NOMO-1 (cell line): ENCODE results near the gene KYNU.

Source experiments
- DNase-seq, 2 experiments: peaks; one replicate each; lab custom pipeline; 2025; ENCODE audit not compliant: unreplicated experiment in 2 of 2; lab: John Stamatoyannopoulos, UW

Gene KYNU

DNA sequence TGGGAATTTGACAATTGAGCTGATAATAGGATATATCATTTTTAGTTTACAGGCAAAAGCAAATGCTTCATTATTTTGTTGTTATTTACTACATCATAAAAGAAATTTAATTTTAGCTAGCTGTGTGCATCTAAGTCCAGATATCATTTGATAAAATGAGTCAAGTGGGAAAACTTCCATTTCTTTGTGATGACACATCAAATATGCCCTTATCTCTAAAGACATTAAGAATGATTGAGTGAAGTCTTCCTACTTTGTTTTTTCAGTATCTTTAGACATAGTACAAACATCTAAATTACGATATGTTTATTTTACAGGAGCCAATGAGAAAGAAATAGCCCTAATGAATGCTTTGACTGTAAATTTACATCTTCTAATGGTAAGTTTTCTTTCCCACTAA is 77.0 kb downstream of the KYNU start:
- no peak for DNase-seq

DNA sequence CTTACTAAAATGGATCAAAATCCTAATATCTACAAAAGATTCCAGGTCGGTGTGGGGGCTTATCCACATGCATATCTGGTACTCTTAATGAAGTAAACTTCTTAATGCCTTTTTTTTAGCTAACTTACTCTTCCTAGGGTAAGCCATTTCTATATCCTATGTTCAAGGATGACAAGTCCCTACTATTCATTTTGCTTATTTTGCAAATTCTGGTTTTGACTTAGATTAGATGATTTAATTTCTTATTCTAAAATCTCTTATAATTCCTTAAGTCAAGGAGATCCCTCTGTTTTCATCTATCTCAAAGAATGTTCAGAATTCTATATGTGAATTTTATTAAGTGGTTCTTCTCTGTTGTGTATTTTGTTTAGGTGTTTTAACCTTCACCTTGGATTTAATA is 79.7 kb downstream of the KYNU start:
- no peak for DNase-seq

DNA sequence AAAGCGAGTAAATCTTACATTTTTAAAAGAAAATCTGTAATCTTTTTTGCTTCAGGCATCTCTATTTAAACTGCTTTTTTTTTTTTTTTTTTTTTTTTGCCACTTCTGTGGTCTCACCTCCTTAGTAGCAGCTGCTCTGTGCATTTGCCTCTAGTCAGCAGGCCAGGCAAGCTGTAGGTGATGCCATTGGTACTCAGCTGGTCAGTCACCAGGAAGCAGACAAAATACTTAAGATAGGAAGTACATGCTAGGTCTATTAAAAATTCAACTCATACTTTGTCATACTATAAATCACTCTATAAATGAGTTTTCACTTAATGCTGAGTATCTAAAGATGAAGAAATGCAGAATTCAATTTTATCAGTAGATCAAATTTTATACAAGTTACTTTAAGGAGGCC is 83.7 kb downstream of the KYNU start:
- no peak for DNase-seq

DNA sequence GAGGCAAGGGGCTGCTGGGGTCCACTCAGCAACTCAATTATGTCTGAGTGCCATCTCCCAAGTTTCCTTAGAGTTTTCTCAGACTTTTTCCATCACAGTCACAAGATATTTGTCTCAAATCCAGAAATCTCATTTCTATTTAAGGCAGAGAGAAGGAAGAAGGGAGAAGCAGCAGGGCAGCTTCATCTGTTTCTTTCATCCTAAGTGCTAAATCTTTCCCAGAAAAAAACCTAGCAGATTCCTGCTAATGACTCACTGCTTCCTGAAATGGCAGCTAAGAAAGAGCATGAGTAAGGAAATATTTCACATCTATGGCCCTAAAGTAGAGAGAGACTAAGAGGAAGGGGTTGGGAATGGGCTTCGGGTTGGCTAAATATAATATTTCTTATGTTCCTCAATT is 88.0 kb downstream of the KYNU start:
- no peak for DNase-seq

DNA sequence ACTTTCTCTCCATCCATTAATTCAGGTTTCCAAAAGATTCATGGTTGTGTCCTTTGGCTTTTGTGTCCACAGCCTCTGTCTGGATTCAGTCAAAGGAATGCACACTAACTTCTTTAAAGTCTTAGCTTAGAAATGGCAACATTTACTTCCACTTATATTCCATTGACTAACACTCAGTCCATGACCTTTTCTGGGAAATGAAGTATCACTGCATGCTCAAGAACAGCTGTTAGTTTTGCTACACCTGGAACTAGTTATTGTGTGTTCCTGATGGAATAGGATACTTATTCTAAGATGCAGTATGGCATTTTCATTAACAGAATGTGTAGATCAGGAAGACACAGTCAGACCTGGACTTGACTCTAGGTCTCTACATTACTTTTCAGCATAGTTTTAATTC is 88.8 kb downstream of the KYNU start:
- DNase-seq, result no peak

DNA sequence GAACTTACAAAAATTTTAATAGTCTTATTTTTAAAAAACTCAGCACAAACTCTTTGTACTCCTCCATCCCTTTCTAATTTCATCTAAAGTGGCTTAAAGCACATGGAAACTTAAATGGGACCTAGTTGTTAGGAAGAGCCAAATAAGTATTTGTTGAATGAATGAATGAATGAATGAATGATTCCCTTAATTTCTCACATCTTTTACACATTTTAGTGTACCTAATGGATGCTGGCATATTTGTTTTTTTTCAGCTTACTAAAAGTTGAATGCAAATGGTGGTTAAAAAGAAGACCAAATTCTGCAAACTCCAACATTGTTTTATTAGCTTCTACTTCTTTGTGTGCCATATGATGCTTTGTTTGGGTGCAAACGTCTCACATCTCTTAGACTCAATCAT is 89.6 kb downstream of the KYNU start:
- DNase-seq, result no peak

DNA sequence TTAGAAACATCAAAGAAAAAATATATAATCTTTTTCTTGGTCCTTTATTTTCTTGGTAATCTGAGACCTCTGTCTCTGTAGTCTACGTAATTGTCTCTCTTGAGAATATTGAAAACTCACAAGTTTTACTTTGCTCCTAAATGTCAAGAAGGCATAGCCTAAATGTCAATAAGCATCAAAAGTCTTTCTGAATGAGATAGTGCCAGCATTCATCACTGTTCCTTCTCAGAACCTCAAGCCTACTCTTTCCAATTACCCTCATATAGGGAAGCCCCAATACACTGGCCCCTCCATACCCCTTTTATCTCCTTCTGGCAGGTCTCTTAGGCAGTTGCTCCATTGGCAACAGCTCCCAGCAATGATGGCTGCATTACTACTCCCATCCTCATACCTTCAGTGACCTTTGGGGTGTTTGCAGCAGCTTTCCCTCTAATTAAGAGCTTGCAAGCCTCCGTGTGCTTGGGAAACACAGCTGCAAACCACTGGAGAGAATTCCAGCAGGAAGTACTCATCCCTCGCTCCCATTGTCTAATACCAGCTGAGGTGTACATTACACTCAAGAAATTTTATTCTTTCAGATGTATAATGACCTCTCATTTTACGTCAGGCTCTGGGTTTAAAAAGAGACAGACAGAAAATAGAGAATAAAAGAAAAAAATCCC is 95.8 kb downstream of the KYNU start:
- no peak for DNase-seq

DNA sequence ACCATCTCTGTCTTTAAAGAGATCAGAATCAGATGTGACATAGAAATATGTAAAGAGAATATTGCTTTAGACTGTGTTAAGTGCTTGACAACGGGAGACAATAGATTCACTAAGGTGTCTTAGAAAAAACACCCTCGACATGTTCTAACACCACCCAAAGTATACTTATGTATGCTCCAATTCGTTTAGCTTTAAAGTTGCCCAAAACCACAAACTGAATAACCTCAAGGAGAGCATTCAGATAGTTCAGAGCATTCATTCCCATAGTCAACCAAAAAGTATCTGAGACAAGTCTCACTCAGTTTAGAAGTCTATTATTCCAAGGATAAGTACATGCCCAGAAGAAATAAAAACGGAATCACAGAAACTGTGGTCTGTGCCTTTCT is 96.4 kb downstream of the KYNU start:
- DNase-seq, result no peak

DNA sequence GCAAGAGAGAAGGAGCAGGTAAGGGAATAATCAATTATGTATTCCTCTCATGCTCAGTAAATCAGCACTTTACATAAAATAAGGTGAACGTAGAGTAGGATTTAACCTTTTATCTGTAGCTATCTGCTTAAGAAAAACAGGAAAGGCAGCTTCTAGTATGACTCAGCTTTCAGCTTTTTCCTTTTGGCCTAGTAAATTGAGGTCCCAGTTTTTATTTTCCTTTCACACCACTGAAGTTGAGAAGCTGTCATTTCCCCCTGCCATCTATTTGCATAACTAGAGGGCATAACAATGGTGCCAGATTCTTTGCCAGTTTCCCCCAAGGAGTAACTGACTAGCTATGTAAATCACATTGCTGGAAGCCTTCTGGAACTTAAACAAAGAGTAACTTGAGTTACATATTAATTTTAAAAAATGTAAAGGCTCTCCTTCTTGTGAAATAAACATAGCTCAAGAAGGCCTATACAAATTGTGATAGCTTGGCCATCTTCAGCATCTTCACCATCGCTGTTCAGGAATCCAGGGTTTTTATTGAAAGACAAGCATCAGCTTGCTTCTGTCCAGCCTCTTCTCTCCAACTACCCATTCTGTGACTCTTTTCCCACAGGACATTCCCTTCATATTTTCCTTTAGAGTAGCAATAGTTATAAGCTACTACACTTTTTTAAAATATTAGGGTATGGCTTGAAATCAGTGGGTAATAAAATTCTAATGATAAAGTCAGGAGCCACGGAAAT is 97.0 kb downstream of the KYNU start:
- DNase-seq, result no peak

DNA sequence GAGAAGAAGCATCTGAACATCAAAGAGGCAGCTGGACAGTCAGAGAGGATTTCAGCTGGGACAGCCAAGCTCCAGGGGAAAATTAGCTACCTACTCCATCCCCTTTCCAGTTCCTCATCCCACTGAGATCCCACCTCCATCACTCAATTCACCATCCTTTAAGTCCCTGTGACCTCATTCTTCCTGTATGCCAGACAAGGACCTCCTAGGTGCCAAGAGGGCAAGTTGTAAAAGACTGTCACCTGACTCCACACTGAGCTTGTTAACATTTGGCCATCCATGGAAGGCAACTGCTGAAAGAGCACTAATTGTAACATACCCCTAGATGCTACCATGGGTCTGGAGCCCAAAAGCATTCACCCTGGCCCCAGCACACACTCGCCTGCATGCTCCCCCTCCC is 97.8 kb downstream of the KYNU start:
- DNase-seq, result no peak

DNA sequence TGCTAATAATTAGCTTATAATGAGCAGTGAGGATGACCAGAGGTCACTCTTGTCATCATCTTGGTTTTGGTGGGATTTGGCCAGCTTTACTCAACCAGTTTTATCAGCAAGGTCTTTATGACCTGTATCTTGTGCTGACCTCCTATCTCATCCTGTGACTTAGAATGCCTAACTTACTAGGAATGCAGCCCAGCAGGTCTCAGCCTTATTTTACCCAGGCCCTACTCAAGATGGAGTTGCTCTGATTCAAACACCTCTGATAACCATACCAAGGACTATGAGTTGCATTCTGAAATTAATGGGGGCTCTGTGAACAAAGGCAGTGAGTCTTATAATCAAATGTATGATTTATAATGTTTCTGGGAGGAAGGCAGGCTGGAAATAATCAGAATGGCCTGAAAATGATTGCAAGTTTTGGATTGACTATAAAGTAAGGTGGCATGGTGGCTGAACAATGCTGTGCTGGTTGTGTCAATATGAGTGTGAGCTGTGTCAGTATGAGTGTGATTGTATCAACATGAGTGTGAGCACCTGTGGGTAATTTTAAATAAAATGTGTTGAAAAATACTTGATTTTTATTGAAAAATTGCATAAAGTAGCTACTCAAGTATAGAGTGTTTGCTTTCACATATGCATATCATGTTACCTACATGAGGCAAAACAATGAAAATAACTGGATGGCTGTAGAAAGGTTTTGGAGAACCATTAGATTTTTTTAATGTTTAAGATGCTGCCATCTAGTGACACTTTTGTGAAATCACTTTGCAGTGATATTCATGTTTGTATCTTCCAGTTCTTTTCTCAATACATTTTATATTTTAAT is 103.0 kb downstream of the KYNU start:
- DNase-seq, result peak in 1 of 2 experiments; percentile 52

DNA sequence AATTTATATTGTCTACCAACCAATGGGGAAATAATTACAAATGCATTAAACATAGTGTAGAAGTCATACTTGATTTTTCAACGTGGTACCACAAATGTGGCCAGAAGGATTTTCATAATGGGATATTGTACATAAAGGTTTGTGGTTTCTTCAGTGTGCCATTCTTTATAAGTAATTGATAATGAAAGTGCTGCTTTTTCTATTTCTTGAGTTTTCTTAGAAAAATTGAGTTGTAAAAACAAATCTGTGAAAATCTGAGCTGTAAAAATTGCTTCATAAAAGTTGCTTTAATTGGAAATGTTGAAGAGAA is 103.6 kb downstream of the KYNU start:
- no peak for DNase-seq

DNA sequence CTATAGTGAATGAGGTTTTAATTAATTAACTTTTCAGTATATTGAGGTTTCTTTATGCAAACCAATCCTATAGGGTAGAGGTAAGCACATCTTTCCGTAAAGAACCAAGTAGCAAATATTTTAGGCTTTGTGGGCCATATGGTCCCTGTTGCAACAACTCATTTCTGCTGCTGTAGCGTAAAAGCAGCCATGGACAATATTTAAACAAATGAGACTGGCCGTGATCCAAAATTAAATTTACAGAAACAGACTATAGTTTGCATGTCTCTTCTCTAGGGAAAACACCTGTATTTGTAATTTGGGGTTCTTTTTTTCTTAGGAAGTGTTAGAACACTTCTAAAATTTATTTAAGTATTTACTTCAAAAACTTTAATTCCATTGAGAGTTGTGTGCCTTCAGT is 104.3 kb downstream of the KYNU start:
- DNase-seq, result no peak

DNA sequence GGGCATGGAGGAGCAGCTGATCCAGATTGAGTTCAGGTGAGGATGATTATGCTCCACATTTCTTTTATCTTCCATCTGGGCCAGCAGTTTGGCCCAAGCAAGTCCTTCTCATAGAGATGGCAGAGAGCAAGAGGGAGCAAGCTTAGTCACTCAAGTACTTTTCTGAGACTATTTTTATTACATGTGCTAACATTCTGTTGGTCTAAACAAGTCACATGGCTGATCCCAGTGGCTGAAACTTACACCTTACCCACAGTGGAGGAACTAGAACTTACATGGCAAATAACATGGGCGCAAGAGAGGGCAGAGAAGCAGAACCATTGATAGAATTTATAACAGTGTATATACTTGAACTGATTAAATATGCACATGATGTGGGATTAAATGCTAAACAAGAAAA is 105.7 kb downstream of the KYNU start:
- DNase-seq, result no peak

DNA sequence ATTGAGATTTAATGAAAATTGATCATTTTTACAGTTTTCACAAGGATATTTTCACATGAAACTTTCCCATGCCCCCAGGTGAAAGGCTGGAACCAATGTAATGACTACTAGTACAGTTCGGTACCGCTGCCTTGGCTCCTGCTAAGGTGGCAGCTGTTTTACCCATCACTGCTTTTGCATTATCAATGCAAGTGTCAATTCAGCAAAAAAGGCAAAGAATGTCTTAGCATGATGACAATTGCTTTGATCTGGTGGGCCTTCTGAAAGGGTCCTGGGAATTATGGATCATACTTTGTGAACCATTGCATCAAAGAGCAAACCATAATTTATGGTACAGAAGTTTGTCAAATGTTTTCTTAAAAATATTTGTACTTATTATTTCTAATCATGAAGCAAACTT is 107.2 kb downstream of the KYNU start:
- DNase-seq, result no peak

DNA sequence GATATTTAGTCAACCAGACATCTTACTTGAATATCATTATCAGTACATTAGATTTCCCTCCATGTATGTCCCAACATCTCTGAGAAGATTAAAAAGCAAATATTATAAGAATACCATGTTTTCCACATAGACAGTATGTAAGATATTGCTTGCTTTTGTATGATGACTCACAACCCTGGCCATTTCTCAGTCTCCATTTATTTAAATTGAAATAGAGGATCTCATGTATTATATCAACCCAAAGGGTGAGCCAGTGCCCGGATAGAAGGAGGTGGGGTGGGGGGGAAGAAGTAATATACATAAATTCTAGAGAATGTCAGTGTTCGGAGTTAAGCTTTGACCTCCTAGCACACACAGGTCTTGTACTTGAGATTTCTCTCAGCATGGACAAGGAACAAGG is 109.6 kb downstream of the KYNU start:
- DNase-seq, result no peak

DNA sequence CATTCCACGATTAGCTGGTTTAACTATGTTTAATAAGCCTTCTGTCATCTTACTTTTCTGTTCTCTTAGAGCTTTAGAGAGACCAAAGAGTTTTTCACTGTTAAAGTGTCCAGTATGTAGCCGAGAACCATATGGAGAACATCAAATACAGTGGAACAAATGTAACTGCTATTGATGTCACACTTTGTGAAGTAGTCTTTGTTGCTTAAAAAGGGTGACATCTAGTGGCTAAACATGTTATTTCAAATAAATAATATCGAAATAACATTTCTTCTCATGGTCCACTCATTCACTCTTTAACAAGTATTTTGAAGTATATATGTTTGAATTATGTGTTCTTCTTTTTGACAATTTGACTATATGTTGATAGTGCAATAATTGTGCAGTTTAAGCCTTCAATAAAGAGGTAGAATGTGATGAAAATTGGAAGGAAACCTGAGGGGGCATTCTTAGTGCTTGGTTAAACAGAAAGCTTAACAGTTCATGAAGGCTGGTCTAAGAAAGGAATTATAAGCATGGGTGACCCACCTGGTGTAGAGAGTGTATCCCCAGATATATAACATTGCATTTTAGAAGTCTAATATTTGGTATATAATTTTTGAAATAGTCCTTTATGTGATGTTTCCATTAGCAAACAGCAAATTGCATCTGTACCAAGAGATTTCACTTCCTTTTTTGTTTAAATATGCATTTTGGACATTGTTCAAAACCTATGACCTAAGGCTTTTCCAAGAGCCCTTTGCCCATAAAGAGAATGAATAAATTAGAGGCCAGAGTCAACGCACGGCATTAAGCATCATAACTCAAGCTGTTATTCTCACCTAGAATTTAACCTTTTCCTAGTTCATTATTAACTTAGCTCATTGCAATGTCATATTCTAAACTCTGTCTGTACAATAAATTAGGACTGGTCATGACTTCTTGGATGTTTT is 112.1 kb downstream of the KYNU start:
- DNase-seq, result peak in 1 of 2 experiments; percentile 60

DNA sequence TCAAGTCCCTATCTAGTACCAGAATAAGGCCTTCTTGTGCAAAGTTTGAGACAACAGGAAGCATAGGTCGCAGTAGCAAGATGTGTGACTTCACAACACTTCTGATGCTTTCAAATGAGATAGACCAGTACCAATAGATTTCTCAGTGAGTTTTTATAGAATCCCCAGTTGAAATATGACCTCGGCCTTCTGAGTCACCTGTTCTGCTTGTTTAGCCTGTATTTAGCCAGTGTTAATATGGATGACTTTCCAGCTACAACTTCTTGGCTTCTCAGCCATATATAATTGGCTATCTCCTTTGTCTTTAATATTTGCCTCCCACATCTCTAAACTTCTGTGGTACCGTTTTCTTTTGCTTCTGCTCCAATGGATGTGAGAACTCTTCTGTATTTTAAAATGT is 113.8 kb downstream of the KYNU start:
- DNase-seq, result no peak

DNA sequence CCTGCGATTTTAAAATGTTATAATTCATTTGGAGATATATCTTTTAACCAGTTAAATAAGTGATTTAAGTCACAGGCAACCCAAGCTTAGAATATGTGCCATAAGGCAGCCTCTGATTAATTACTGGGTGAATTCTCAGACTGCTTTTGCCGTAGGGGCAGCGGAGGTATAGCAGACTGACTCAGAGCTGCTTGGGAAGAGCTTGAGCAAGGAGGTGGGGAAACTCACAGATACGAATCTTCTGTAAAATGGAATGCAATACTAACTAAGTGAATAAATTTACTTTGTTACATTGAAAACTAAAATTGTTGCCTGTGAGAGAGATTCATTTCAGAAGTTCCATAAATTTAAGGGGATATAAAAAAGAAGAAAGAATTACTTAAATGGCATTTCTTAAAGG is 115.4 kb downstream of the KYNU start:
- no peak for DNase-seq

DNA sequence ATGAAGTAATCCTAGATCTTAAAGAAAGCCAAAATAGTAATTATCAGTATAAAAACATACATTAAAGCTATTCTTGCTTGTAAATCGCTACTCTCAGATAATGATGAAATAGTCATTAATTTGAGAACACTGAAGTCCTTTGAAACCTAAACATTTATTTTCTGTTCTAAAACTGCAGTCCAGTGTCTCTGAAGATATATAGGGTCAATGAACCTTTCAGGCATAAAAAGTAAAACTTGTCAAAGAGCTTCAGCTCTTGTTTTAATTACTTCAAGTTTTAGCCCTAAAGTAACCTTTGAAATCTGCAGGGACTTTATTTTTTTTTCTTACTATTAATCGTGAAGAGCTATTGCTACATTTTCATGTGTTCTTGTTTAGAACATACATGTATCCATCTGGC is 116.3 kb downstream of the KYNU start:
- DNase-seq, result no peak

DNA sequence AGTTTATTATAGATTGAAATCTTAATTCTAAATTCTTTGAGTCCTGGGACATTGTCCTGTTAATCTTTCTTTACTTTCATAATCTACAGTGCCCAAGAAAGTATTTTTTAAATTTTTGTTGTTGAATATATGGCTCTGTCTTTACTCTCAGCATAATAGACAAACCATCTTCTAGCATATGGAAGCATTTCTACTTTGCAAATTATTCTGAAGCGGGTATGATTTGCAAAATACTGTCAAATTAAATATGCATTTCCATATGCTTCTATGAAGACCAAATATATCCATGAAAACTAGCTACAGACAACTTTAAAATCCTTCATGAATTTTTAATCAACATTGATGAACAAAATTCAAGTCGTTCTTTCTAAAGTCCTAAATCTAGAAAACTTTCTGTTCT is 117.2 kb downstream of the KYNU start:
- DNase-seq, result no peak
